Natural killer cell (primary cell): ENCODE results near the gene APCDD1L. TPM values are rescaled to one million over a fixed set of nuclear protein-coding genes. Genes with fewer than 3 reads are reported as not detected.

Source experiments
- ATAC-seq, 3 donors: fragments of 150-1000 bp in 2 of 3; fragments of 200-7000 bp in 1 of 3; cut with Tn5 transposase; 1 replicate in 1 of 3; 2 replicates in 2 of 3; pipeline ENCODE4 v1.10.0; 2021; ENCODE audit warnings: mild to moderate bottlenecking in 2 of 3, moderate library complexity in 2 of 3
- DNase-seq, 2 donors: peaks; one replicate each; pipeline versions ENCODE4 v3.0.0 to v3.0.0-alpha.2; 2013 to 2021; ENCODE audit warnings: mixed read lengths in 1 of 2
- H3K27ac ChIP-seq: one replicate; pipeline ENCODE4 v1.5.1; 2013; ENCODE audit warnings: mild to moderate bottlenecking, low read length
- H3K27me3 ChIP-seq: one replicate; pipeline ENCODE4 v1.6.1; 2013; ENCODE audit warnings: low read length; ENCODE audit not compliant: control insufficient read depth, insufficient read depth
- H3K36me3 ChIP-seq: one replicate; pipeline ENCODE4 v1.6.1; 2013; ENCODE audit warnings: low read length; ENCODE audit not compliant: control insufficient read depth, insufficient read depth
- H3K4me1 ChIP-seq: one replicate; pipeline ENCODE4 v1.6.1; 2013; ENCODE audit warnings: low read length; ENCODE audit not compliant: control insufficient read depth, insufficient read depth
- H3K4me3 ChIP-seq: one replicate; pipeline ENCODE4 v1.5.1; 2013; ENCODE audit warnings: low read length
- H3K9me3 ChIP-seq: one replicate; pipeline ENCODE4 v1.6.1; 2013; ENCODE audit warnings: low read length; ENCODE audit not compliant: control insufficient read depth, insufficient read depth
- H3K27ac Mint-ChIP-seq, 2 donors: one replicate each; pipeline ENCODE4 v1.8.0; 2022; ENCODE audit warnings: mild to moderate bottlenecking in 2 of 2, mixed read lengths in 2 of 2, moderate library complexity in 1 of 2
- H3K27me3 Mint-ChIP-seq, 2 donors: one replicate each; pipeline ENCODE4 v1.8.0; 2022; ENCODE audit warnings: low read depth in 2 of 2, mixed read lengths in 2 of 2
- H3K36me3 Mint-ChIP-seq: one replicate; pipeline ENCODE4 v1.8.0; 2022; ENCODE audit warnings: mixed read lengths
- H3K4me1 Mint-ChIP-seq, 2 donors: one replicate each; pipeline ENCODE4 v1.8.0; 2022; ENCODE audit warnings: mixed read lengths in 2 of 2
- H3K4me3 Mint-ChIP-seq: one replicate; pipeline ENCODE4 v1.8.0; 2022; ENCODE audit warnings: mild to moderate bottlenecking, moderate library complexity, mixed read lengths
- H3K9me3 Mint-ChIP-seq, 2 donors: one replicate each; pipeline ENCODE4 v1.8.0; 2022; ENCODE audit warnings: mixed read lengths in 2 of 2
- CTCF ChIP-seq: fragments of 200-600 bp; IDR thresholded peaks from one replicate; pipeline ENCODE4 v1.8.0; 2022; ENCODE audit warnings: antibody characterized with exemption
- WGBS: methylation state at CpG from one replicate; pipeline ENCODE4 v1.1.7; 2013; ENCODE audit warnings: missing lambda C conversion rate; ENCODE audit not compliant: insufficient coverage; 5-methylcytosine and 5-hydroxymethylcytosine counted together
- intact Hi-C: fragments of 100-400 bp; cut with micrococcal nuclease; formaldehyde crosslinking; loops from one replicate; pipeline ENCODE4 v1.14.2; 2022
- total RNA-seq, 4 donors: library from RNA; stranded (reverse); fragments of 120-200 nt in 1 of 4; gene quantifications; one replicate each; pipeline versions ENCODE4 v1.2.3 to v1.2.4, GENCODE V29; 2013 to 2022

APCDD1L gene
- total RNA-seq, 3 donors from 2014 or later (not counting 1 experiment from before 2014, with no cell fraction given), result not detected

- ATAC-seq (no peak), DNase-seq (no peak)
- intact Hi-C loops, result no loop called here
- Histone ChIP-seq H3K27ac (no peak overlapping the region), H3K4me1 (no peaks in the 10 kb centered on the region), H3K36me3 (no peaks in the 10 kb centered on the region), H3K4me3 (no peak overlapping the region), H3K9me3 (no peaks in the 10 kb centered on the region), H3K27me3 (no peaks in the 10 kb centered on the region)
- Mint-ChIP-seq H3K27me3 (peaks cover 3 to 17% of the 10 kb centered on the region in 2 donors), H3K4me1 (no peaks in the 10 kb centered on the region), H3K27ac (no peak overlapping the region), H3K4me3 (no peak overlapping the region), H3K36me3 (no peaks in the 10 kb centered on the region), H3K9me3 (no peaks in the 10 kb centered on the region)
- TF ChIP-seq CTCF, result no peak
- WGBS, result 90% methylated on average over 17 of the region's 17 CpGs
These were observed 30.6 kb upstream of the APCDD1L start for GRCh38 chr20:58545565-58546415.

- no peak for ATAC-seq
- Histone ChIP-seq H3K36me3 (no peaks in the 10 kb centered on the region), H3K4me3 (no peak overlapping the region), H3K27ac (no peak overlapping the region), H3K27me3 (no peaks in the 10 kb centered on the region), H3K4me1 (no peaks in the 10 kb centered on the region), H3K9me3 (no peaks in the 10 kb centered on the region)
- peaks cover 6 to 11% of the 10 kb centered on the region in 2 donors for H3K27me3 Mint-ChIP-seq
- H3K9me3 Mint-ChIP-seq, result no peaks in the 10 kb centered on the region
- no peak for DNase-seq
- no peak for TF ChIP-seq CTCF
- no peaks in the 10 kb centered on the region for H3K36me3 Mint-ChIP-seq
- H3K4me1 Mint-ChIP-seq, result no peaks in the 10 kb centered on the region
- no peak overlapping the region for H3K4me3 Mint-ChIP-seq
- WGBS, result 96% methylated on average over 4 of the region's 4 CpGs
- intact Hi-C loops, result no loop called here
- H3K27ac Mint-ChIP-seq, result no peak overlapping the region
These were observed 29.7 kb upstream of the APCDD1L start for GRCh38 chr20:58544891-58545290.

- H3K4me1 Mint-ChIP-seq, result no peaks in the 10 kb centered on the region
- H3K27me3 ChIP-seq, result no peaks in the 10 kb centered on the region
- H3K27me3 Mint-ChIP-seq, result peaks cover 5 to 6% of the 10 kb centered on the region in 2 donors
- H3K4me1 ChIP-seq, result no peaks in the 10 kb centered on the region
- TF ChIP-seq CTCF, result no peak
- H3K36me3 Mint-ChIP-seq, result no peaks in the 10 kb centered on the region
- 75% methylated on average over 6 of the region's 10 CpGs for WGBS
- no peak overlapping the region for H3K4me3 ChIP-seq
- H3K9me3 Mint-ChIP-seq, result no peaks in the 10 kb centered on the region
- no peak overlapping the region for H3K27ac ChIP-seq
- H3K4me3 Mint-ChIP-seq, result no peak overlapping the region
- ATAC-seq (no peak), DNase-seq (no peak)
- no peak overlapping the region for H3K27ac Mint-ChIP-seq
- no peaks in the 10 kb centered on the region for H3K36me3 ChIP-seq
- intact Hi-C loops, result no loop called here
- no peaks in the 10 kb centered on the region for H3K9me3 ChIP-seq
These were observed 29.1 kb upstream of the APCDD1L start for GRCh38 chr20:58544286-58544685.
